Activated T-cell treated with anti-CD3 and anti-CD28 coated beads, Interleukin-2, amount 50 U/mL, for 72 hours (primary cell): ENCODE measurements around the gene VWA8. TPM values are rescaled to one million over a fixed set of nuclear protein-coding genes. Genes with fewer than 3 reads are reported as not detected.
"Not testable (repeated sequence)": the region's sequence is repeated elsewhere in the genome, so short reads cannot be mapped to it uniquely, and the experiment has no call there.

Source experiments
- ATAC-seq, 2 donors: fragments of 150-1000 bp; cut with Tn5 transposase; replicated peaks in 1 of 2; 2 replicates each; pipeline ENCODE4 v1.10.0; 2021; ENCODE audit warnings: moderate library complexity in 2 of 2, mild to moderate bottlenecking in 1 of 2
- DNase-seq, 2 donors: peaks; one replicate each; pipeline ENCODE4 v3.0.0; 2021 to 2022; ENCODE audit warnings: mixed read lengths in 1 of 2
- H3K27ac Mint-ChIP-seq: one replicate; pipeline ENCODE4 v1.8.0; 2022; ENCODE audit warnings: mild to moderate bottlenecking, moderate library complexity, mixed read lengths
- H3K27me3 Mint-ChIP-seq: one replicate; pipeline ENCODE4 v1.8.0; 2022; ENCODE audit warnings: low read depth, mixed read lengths
- H3K36me3 Mint-ChIP-seq, 2 donors: one replicate each; pipeline ENCODE4 v1.8.0; 2022; ENCODE audit warnings: mixed read lengths in 2 of 2, mild to moderate bottlenecking in 1 of 2; ENCODE audit not compliant: insufficient read depth in 2 of 2
- H3K4me1 Mint-ChIP-seq: one replicate; pipeline ENCODE4 v1.8.0; 2022; ENCODE audit warnings: low read depth, mixed read lengths
- H3K4me3 Mint-ChIP-seq, 2 donors: one replicate each; pipeline ENCODE4 v1.8.0; 2022; ENCODE audit warnings: mild to moderate bottlenecking in 2 of 2, mixed read lengths in 2 of 2, moderate library complexity in 2 of 2
- H3K9me3 Mint-ChIP-seq, 2 donors: one replicate each; pipeline ENCODE4 v1.8.0; 2022; ENCODE audit warnings: mixed read lengths in 2 of 2
- total RNA-seq, 2 donors: library from RNA; stranded (reverse); gene quantifications; one replicate each; pipeline ENCODE4 v1.2.3, GENCODE V29; 2022

VWA8 gene
- total RNA-seq, 2 donors from 2014 or later = 25.6 to 35.0 TPM

GRCh38 chr13:41859565-41859964, 101.3 kb downstream of the VWA8 start:
- Mint-ChIP-seq H3K27ac (no peak overlapping the region), H3K9me3 (no peaks in the 10 kb centered on the region), H3K4me3 (no peak overlapping the region), H3K4me1 (no peaks in the 10 kb centered on the region), H3K27me3 (no peaks in the 10 kb centered on the region), H3K36me3 (peaks cover 9 to 15% of the 10 kb centered on the region in 2 donors)
- no peak for ATAC-seq
- no peak for DNase-seq

GRCh38 chr13:41858780-41859179, 102.1 kb downstream of the VWA8 start:
- Mint-ChIP-seq H3K9me3 (no peaks in the 10 kb centered on the region), H3K36me3 (peaks cover 8 to 17% of the 10 kb centered on the region in 2 donors)
- ATAC-seq = peak in 1 of 2 donors; percentile 38

GRCh38 chr13:41854758-41855157, 106.2 kb downstream of the VWA8 start:
- H3K4me1 Mint-ChIP-seq = no peaks in the 10 kb centered on the region
- no peaks in the 10 kb centered on the region for H3K27me3 Mint-ChIP-seq
- peaks cover 8 to 26% of the 10 kb centered on the region in 2 donors for H3K36me3 Mint-ChIP-seq
- peaks cover 0 to 1% of the 10 kb centered on the region in 2 donors for H3K9me3 Mint-ChIP-seq
- H3K4me3 Mint-ChIP-seq = no peak overlapping the region
- ATAC-seq (no peak), DNase-seq (no peak)
- H3K27ac Mint-ChIP-seq = no peak overlapping the region

More at GRCh38 chr13:41858780-41859179, 102.1 kb downstream of the VWA8 start:
- no peak overlapping the region for H3K4me3 Mint-ChIP-seq
- H3K27ac Mint-ChIP-seq = peak overlapping the region; percentile 66
- no peak for DNase-seq
- no peaks in the 10 kb centered on the region for H3K27me3 Mint-ChIP-seq
- H3K4me1 Mint-ChIP-seq = no peaks in the 10 kb centered on the region

- peaks cover 6 to 26% of the 10 kb centered on the region in 2 donors for H3K36me3 Mint-ChIP-seq
- DNase-seq = no peak
- H3K4me1 Mint-ChIP-seq = no peaks in the 10 kb centered on the region
- no peak for ATAC-seq
- H3K27me3 Mint-ChIP-seq = no peaks in the 10 kb centered on the region
- no peak overlapping the region for H3K27ac Mint-ChIP-seq
- no peak overlapping the region for H3K4me3 Mint-ChIP-seq
- peaks cover 0 to 1% of the 10 kb centered on the region in 2 donors for H3K9me3 Mint-ChIP-seq
Measured at GRCh38 chr13:41851351-41851750, 109.6 kb downstream of the VWA8 start.

GRCh38 chr13:41848435-41849255, 112.3 kb downstream of the VWA8 start:
- ATAC-seq (no peak), DNase-seq (no peak)
- H3K27ac Mint-ChIP-seq = no peak overlapping the region
- H3K27me3 Mint-ChIP-seq = no peaks in the 10 kb centered on the region
- H3K4me3 Mint-ChIP-seq = no peak overlapping the region
- H3K9me3 Mint-ChIP-seq = peaks cover 0 to 1% of the 10 kb centered on the region in 2 donors
- peaks cover 3 to 31% of the 10 kb centered on the region in 2 donors for H3K36me3 Mint-ChIP-seq
- no peaks in the 10 kb centered on the region for H3K4me1 Mint-ChIP-seq

GRCh38 chr13:41847216-41847615, 113.7 kb downstream of the VWA8 start:
- Mint-ChIP-seq H3K27ac (no peak overlapping the region), H3K4me3 (no peak overlapping the region), H3K4me1 (no peaks in the 10 kb centered on the region), H3K9me3 (peaks cover 0 to 1% of the 10 kb centered on the region in 2 donors), H3K27me3 (no peaks in the 10 kb centered on the region), H3K36me3 (peaks cover 0 to 28% of the 10 kb centered on the region in 2 donors)
- no peak for ATAC-seq
- no peak for DNase-seq

- H3K36me3 Mint-ChIP-seq = peaks cover 2 to 35% of the 10 kb centered on the region in 2 donors
- no peak overlapping the region for H3K27ac Mint-ChIP-seq
- H3K4me1 Mint-ChIP-seq = no peaks in the 10 kb centered on the region
- no peak overlapping the region for H3K4me3 Mint-ChIP-seq
- H3K9me3 Mint-ChIP-seq = no peaks in the 10 kb centered on the region
- no peak for ATAC-seq
- H3K27me3 Mint-ChIP-seq = no peaks in the 10 kb centered on the region
- DNase-seq = no peak
Measured at GRCh38 chr13:41842036-41842620, 118.8 kb downstream of the VWA8 start.

- no peak for ATAC-seq
- H3K27me3 Mint-ChIP-seq = no peaks in the 10 kb centered on the region
- no peak overlapping the region for H3K27ac Mint-ChIP-seq
- peaks cover 0 to 4% of the 10 kb centered on the region in 2 donors for H3K9me3 Mint-ChIP-seq
- peaks cover 2 to 25% of the 10 kb centered on the region in 2 donors for H3K36me3 Mint-ChIP-seq
- DNase-seq = no peak
- no peaks in the 10 kb centered on the region for H3K4me1 Mint-ChIP-seq
- H3K4me3 Mint-ChIP-seq = no peak overlapping the region
Measured at GRCh38 chr13:41837629-41838028, 123.3 kb downstream of the VWA8 start.

- Mint-ChIP-seq H3K27ac (no peak overlapping the region), H3K4me1 (no peaks in the 10 kb centered on the region), H3K27me3 (no peaks in the 10 kb centered on the region), H3K4me3 (no peak overlapping the region), H3K9me3 (peaks cover 0 to 4% of the 10 kb centered on the region in 2 donors), H3K36me3 (peaks cover 2 to 22% of the 10 kb centered on the region in 2 donors)
- DNase-seq (no peak), ATAC-seq (no peak)
Measured at GRCh38 chr13:41835871-41836270, 125.0 kb downstream of the VWA8 start.

GRCh38 chr13:41834697-41835096, 126.2 kb downstream of the VWA8 start:
- not testable (repeated sequence) for H3K9me3 Mint-ChIP-seq, H3K27me3 Mint-ChIP-seq, H3K4me3 Mint-ChIP-seq, DNase-seq, ATAC-seq, H3K27ac Mint-ChIP-seq, H3K4me1 Mint-ChIP-seq
- H3K36me3 Mint-ChIP-seq = peaks cover 0 to 18% of the 10 kb centered on the region in 2 donors

- Mint-ChIP-seq H3K27me3 (no peaks in the 10 kb centered on the region), H3K27ac (no peak overlapping the region), H3K4me1 (no peaks in the 10 kb centered on the region), H3K36me3 (peaks cover 0 to 12% of the 10 kb centered on the region in 2 donors), H3K4me3 (no peak overlapping the region), H3K9me3 (peaks cover 0 to 4% of the 10 kb centered on the region in 2 donors)
- no peak for DNase-seq
- ATAC-seq = no peak
Measured at GRCh38 chr13:41833831-41834230, 127.1 kb downstream of the VWA8 start.

GRCh38 chr13:41833201-41833600, 127.7 kb downstream of the VWA8 start:
- no peak for DNase-seq
- no peaks in the 10 kb centered on the region for H3K4me1 Mint-ChIP-seq
- no peak for ATAC-seq
- H3K4me3 Mint-ChIP-seq = no peak overlapping the region
- H3K36me3 Mint-ChIP-seq = peaks cover 0 to 12% of the 10 kb centered on the region in 2 donors
- no peaks in the 10 kb centered on the region for H3K27me3 Mint-ChIP-seq
- peaks cover 0 to 4% of the 10 kb centered on the region in 2 donors for H3K9me3 Mint-ChIP-seq
- no peak overlapping the region for H3K27ac Mint-ChIP-seq

- Mint-ChIP-seq H3K36me3 (no peaks in the 10 kb centered on the region), H3K4me1 (no peaks in the 10 kb centered on the region), H3K27me3 (no peaks in the 10 kb centered on the region), H3K9me3 (no peaks in the 10 kb centered on the region), H3K4me3 (no peak overlapping the region), H3K27ac (no peak overlapping the region)
- ATAC-seq (no peak), DNase-seq (no peak)
Measured at GRCh38 chr13:41827507-41828213, 133.2 kb downstream of the VWA8 start.
